ENCODE data around the gene CD300E.
A peak's percentile ranks its signal among the peaks of the same experiment; 100 is the strongest.

- TF ChIP-seq EZH2 (IDR thresholded peaks at IDR 0.05) (no peak), POLR2A (IDR thresholded peaks at IDR 0.05; ENCODE audit: borderline replicate concordance, extremely low read depth, insufficient read depth, insufficient read length) (no peak), MAX (IDR thresholded peaks at IDR 0.05) (no peak), SP1 (IDR thresholded peaks at IDR 0.05; ENCODE audit: low read depth) (no peak), ZBTB33 (IDR thresholded peaks at IDR 0.05; ENCODE audit: extremely low read depth, insufficient replicate concordance, low read length) (no peak), SIN3A (IDR thresholded peaks at IDR 0.05; ENCODE audit: low read depth) (no peak)
- TF ChIP-seq, protein P1, sequence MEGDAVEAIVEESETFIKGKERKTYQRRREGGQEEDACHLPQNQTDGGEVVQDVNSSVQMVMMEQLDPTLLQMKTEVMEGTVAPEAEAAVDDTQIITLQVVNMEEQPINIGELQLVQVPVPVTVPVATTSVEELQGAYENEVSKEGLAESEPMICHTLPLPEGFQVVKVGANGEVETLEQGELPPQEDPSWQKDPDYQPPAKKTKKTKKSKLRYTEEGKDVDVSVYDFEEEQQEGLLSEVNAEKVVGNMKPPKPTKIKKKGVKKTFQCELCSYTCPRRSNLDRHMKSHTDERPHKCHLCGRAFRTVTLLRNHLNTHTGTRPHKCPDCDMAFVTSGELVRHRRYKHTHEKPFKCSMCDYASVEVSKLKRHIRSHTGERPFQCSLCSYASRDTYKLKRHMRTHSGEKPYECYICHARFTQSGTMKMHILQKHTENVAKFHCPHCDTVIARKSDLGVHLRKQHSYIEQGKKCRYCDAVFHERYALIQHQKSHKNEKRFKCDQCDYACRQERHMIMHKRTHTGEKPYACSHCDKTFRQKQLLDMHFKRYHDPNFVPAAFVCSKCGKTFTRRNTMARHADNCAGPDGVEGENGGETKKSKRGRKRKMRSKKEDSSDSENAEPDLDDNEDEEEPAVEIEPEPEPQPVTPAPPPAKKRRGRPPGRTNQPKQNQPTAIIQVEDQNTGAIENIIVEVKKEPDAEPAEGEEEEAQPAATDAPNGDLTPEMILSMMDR (IDR thresholded peaks at IDR 0.05 in 2 of 3, conservative IDR thresholded peaks at IDR 0.05 in 1 of 3; ENCODE audit: borderline replicate concordance in 1 of 3, insufficient read depth in 1 of 3, low read depth in 2 of 3, low read length in 2 of 3), result peak; percentile 84 to 98 (median 97)
These were observed 57.3 kb downstream of the CD300E start for GRCh38 chr17:74566132-74566753.

All from HCT116 (cell line).